Neural cell (in vitro differentiated cells): ENCODE measurements around the gene HEATR3.

Experiments used
- EP300 ChIP-seq: fragments of 450-650 bp; conservative IDR thresholded peaks from 2 replicates; pipeline ENCODE4 v1.6.1; 2014; ENCODE audit warnings: antibody characterized with exemption, mild to moderate bottlenecking, moderate library complexity; ENCODE audit not compliant: poor library complexity, severe bottlenecking
- EZH2 ChIP-seq: fragments of 200-600, 300-800 bp; shearing (Covaris generic), sonication (generic); IDR thresholded peaks from 2 replicates; pipeline ENCODE4 v1.6.1; 2014; ENCODE audit warnings: antibody characterized with exemption, low read length, borderline replicate concordance, mild to moderate bottlenecking; ENCODE audit not compliant: insufficient read depth, poor library complexity, severe bottlenecking
- SMC3 ChIP-seq: fragments of 450-650 bp; conservative IDR thresholded peaks from 2 replicates; pipeline ENCODE4 v1.6.1; 2014; ENCODE audit warnings: antibody characterized with exemption, mild to moderate bottlenecking, moderate library complexity; ENCODE audit not compliant: poor library complexity
- TAF1 ChIP-seq: IDR thresholded peaks from 2 replicates; pipeline ENCODE4 v1.6.1; 2012; ENCODE audit warnings: low read depth
- TF ChIP-seq, protein P1 (sequence below): fragments of 450-650 bp; IDR thresholded peaks from 2 replicates; pipeline ENCODE4 v1.5.1; 2014; ENCODE audit warnings: antibody characterized with exemption, mild to moderate bottlenecking, moderate library complexity; ENCODE audit not compliant: poor library complexity, severe bottlenecking
- TF ChIP-seq, protein P2 (sequence below): IDR thresholded peaks from 2 replicates; pipeline ENCODE4 v1.6.1; 2012; ENCODE audit warnings: borderline replicate concordance

DNA sequence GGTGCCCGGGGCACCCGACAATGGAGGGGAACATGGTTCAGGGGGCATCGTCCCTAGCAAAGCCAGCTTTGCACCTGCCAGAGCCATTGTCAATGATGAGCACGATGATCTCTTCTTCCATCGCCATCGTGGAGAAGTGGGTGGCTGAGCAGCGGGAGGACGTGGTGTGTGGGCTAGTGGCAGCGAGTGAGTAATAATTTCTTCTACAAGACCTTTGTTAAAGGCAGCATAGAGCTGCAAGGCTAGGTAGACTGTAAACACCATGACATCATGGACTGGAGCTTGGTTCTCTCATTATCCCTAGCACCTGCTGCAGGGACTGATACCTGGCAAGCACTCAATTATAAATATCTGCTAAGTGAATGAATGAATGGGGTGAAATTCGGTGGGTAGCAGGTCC lies 6.7 kb upstream of the HEATR3 start:
- TF ChIP-seq EP300, result no peak
- TF ChIP-seq, protein P1, sequence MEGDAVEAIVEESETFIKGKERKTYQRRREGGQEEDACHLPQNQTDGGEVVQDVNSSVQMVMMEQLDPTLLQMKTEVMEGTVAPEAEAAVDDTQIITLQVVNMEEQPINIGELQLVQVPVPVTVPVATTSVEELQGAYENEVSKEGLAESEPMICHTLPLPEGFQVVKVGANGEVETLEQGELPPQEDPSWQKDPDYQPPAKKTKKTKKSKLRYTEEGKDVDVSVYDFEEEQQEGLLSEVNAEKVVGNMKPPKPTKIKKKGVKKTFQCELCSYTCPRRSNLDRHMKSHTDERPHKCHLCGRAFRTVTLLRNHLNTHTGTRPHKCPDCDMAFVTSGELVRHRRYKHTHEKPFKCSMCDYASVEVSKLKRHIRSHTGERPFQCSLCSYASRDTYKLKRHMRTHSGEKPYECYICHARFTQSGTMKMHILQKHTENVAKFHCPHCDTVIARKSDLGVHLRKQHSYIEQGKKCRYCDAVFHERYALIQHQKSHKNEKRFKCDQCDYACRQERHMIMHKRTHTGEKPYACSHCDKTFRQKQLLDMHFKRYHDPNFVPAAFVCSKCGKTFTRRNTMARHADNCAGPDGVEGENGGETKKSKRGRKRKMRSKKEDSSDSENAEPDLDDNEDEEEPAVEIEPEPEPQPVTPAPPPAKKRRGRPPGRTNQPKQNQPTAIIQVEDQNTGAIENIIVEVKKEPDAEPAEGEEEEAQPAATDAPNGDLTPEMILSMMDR, result no peak
- no peak for TF ChIP-seq SMC3
- TF ChIP-seq, protein P2, sequence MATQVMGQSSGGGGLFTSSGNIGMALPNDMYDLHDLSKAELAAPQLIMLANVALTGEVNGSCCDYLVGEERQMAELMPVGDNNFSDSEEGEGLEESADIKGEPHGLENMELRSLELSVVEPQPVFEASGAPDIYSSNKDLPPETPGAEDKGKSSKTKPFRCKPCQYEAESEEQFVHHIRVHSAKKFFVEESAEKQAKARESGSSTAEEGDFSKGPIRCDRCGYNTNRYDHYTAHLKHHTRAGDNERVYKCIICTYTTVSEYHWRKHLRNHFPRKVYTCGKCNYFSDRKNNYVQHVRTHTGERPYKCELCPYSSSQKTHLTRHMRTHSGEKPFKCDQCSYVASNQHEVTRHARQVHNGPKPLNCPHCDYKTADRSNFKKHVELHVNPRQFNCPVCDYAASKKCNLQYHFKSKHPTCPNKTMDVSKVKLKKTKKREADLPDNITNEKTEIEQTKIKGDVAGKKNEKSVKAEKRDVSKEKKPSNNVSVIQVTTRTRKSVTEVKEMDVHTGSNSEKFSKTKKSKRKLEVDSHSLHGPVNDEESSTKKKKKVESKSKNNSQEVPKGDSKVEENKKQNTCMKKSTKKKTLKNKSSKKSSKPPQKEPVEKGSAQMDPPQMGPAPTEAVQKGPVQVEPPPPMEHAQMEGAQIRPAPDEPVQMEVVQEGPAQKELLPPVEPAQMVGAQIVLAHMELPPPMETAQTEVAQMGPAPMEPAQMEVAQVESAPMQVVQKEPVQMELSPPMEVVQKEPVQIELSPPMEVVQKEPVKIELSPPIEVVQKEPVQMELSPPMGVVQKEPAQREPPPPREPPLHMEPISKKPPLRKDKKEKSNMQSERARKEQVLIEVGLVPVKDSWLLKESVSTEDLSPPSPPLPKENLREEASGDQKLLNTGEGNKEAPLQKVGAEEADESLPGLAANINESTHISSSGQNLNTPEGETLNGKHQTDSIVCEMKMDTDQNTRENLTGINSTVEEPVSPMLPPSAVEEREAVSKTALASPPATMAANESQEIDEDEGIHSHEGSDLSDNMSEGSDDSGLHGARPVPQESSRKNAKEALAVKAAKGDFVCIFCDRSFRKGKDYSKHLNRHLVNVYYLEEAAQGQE, result no peak
- TF ChIP-seq EZH2, result no peak
- TF ChIP-seq TAF1, result no peak
